Nephron (organoid): Measurements from ENCODE around the gene SCLT1.

ENCODE experiments used
- H3K27ac Mint-ChIP-seq, 3 experiments: 2 replicates each; pipeline ENCODE4 v1.8.0; 2020; ENCODE audit warnings: mixed read lengths in 3 of 3, mild to moderate bottlenecking in 2 of 3, moderate library complexity in 1 of 3
- H3K27me3 Mint-ChIP-seq: 2 replicates; pipeline ENCODE4 v1.8.0; 2021; ENCODE audit warnings: low read depth, mild to moderate bottlenecking, moderate library complexity, mixed read lengths
- H3K36me3 Mint-ChIP-seq: 2 replicates; pipeline ENCODE4 v1.8.0; 2020; ENCODE audit warnings: low read depth, mixed read lengths
- H3K4me1 Mint-ChIP-seq: 2 replicates; pipeline ENCODE4 v1.8.0; 2020; ENCODE audit warnings: mixed read lengths
- H3K4me3 Mint-ChIP-seq, 3 experiments: 2 replicates each; pipeline ENCODE4 v1.8.0; 2020; ENCODE audit warnings: mild to moderate bottlenecking in 3 of 3, mixed read lengths in 3 of 3, moderate library complexity in 2 of 3
- H3K9me3 Mint-ChIP-seq: 2 replicates; pipeline ENCODE4 v1.8.0; 2020; ENCODE audit warnings: mixed read lengths
- CTCF ChIP-seq, 3 experiments: fragments of 200-600 bp; sonication (generic); IDR thresholded peaks; one replicate each; pipeline ENCODE4 v1.5.0; 2021; ENCODE audit warnings: antibody characterized with exemption in 3 of 3; ENCODE audit not compliant: unreplicated experiment in 3 of 3

The SCLT1 gene

DNA sequence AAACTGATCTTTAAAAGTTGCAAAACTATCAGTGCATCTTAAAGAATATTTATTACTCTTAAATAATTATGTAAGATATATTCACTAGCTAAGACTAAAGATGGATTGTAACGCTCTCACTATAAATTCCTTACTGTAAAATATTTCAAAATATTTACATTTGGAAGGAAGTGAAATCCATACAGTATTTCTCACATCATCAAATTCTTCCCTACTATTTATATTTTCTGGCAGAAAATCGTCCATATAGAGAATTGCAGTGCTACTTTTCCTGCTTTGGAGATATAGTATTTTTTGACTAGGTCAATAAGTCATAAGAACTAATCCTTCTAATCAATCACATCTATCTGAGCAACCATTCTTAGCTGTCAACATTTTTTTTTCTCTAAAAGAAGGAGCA is 52.9 kb downstream of the SCLT1 start:
- TF ChIP-seq CTCF (IDR thresholded peaks at IDR 0.05; ENCODE audit: unreplicated experiment in 3 of 3), result no peak
- Mint-ChIP-seq H3K27me3 (no peaks in the 10 kb centered on the region), H3K4me1 (no peaks in the 10 kb centered on the region), H3K36me3 (peaks cover 15% of the 10 kb centered on the region), H3K4me3 (no peak overlapping the region), H3K9me3 (no peaks in the 10 kb centered on the region), H3K27ac (no peak overlapping the region)

- Mint-ChIP-seq H3K27me3 (no peaks in the 10 kb centered on the region), H3K36me3 (peaks cover 20% of the 10 kb centered on the region), H3K4me3 (no peak overlapping the region), H3K27ac (no peak overlapping the region), H3K9me3 (peaks cover 4% of the 10 kb centered on the region), H3K4me1 (no peaks in the 10 kb centered on the region)
- TF ChIP-seq CTCF (IDR thresholded peaks at IDR 0.05; ENCODE audit: unreplicated experiment in 3 of 3), result no peak
These were observed 56.2 kb downstream of the SCLT1 start for GRCh38 chr4:129037093-129037492.

- Mint-ChIP-seq H3K27ac (no peak overlapping the region), H3K36me3 (peaks cover 68% of the 10 kb centered on the region), H3K4me1 (no peaks in the 10 kb centered on the region), H3K27me3 (no peaks in the 10 kb centered on the region), H3K4me3 (no peak overlapping the region), H3K9me3 (peaks cover 61% of the 10 kb centered on the region)
- TF ChIP-seq CTCF (IDR thresholded peaks at IDR 0.05; ENCODE audit: unreplicated experiment in 3 of 3), result no peak
These were observed 78.5 kb downstream of the SCLT1 start for GRCh38 chr4:129014566-129015509.

- H3K36me3 Mint-ChIP-seq, result peaks cover 42% of the 10 kb centered on the region
- no peak for TF ChIP-seq CTCF (IDR thresholded peaks at IDR 0.05; ENCODE audit: unreplicated experiment in 3 of 3)
- peaks cover 56% of the 10 kb centered on the region for H3K9me3 Mint-ChIP-seq
- no peak overlapping the region for H3K27ac Mint-ChIP-seq
- no peak overlapping the region for H3K4me3 Mint-ChIP-seq
- no peaks in the 10 kb centered on the region for H3K4me1 Mint-ChIP-seq
- no peaks in the 10 kb centered on the region for H3K27me3 Mint-ChIP-seq
These were observed 85.2 kb downstream of the SCLT1 start for GRCh38 chr4:129008096-129008495.

DNA sequence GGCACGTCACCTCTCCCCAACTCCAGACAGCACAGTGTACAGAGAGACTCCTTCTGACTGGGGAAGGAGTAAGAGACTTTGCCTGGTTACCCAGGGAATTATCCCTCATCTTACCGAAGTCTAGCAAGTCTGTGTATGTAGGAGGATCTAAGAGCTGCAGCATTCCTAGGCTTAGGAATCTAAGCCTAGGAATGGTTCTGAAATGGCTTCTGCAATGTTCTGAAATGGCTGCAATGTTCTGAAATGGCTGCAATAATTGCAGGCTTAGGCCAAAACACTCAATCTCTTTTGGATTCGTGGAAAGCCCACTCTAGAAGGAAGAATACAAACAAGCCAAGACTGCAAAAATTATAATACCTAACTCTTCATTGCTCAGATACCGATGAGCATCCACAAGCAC is 106.4 kb downstream of the SCLT1 start:
- H3K36me3 Mint-ChIP-seq, result peaks cover 53% of the 10 kb centered on the region
- no peak for TF ChIP-seq CTCF (IDR thresholded peaks at IDR 0.05; ENCODE audit: unreplicated experiment in 3 of 3)
- no peak overlapping the region for H3K27ac Mint-ChIP-seq
- no peaks in the 10 kb centered on the region for H3K4me1 Mint-ChIP-seq
- no peak overlapping the region for H3K4me3 Mint-ChIP-seq
- peaks cover 24% of the 10 kb centered on the region for H3K9me3 Mint-ChIP-seq
- no peaks in the 10 kb centered on the region for H3K27me3 Mint-ChIP-seq

GRCh38 chr4:128986019-128986418 is 107.3 kb downstream of the SCLT1 start:
- TF ChIP-seq CTCF (IDR thresholded peaks at IDR 0.05; ENCODE audit: unreplicated experiment in 3 of 3), result no peak
- H3K4me1 Mint-ChIP-seq, result no peaks in the 10 kb centered on the region
- H3K4me3 Mint-ChIP-seq, result no peak overlapping the region
- no peak overlapping the region for H3K27ac Mint-ChIP-seq
- peaks cover 49% of the 10 kb centered on the region for H3K36me3 Mint-ChIP-seq
- no peaks in the 10 kb centered on the region for H3K27me3 Mint-ChIP-seq
- peaks cover 24% of the 10 kb centered on the region for H3K9me3 Mint-ChIP-seq
